NCI-H2227 (cell line): ENCODE data around the gene MSI2.

Source experiments
- DNase-seq: peaks from one replicate; lab custom pipeline; 2025; ENCODE audit not compliant: unreplicated experiment; lab: John Stamatoyannopoulos, UW

MSI2 gene

GRCh38 chr17:57313097-57313835, 56.9 kb downstream of the MSI2 start:
- DNase-seq: peak; percentile 49

GRCh38 chr17:57315061-57316015, 59.0 kb downstream of the MSI2 start:
- DNase-seq: no peak

DNA sequence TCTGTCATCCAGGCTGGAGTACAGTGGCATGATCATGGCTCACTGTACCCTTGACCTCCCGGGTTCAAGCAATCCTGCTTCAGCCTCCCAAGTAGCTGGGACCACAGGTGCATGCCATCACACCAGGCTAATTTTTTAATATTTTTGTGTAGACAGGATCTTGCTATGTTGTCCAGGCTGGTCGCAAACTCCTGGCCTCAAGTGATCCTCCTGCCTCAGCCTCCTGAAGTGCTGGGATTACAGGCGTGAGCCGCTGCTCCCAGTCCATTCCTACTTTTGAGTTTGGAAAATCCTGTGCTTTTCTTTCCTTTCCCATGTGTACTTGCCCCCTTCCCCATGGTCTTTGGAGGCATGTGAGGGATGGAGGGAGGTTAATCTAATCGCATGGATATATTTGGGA, 60.0 kb downstream of the MSI2 start:
- DNase-seq: no peak

DNA sequence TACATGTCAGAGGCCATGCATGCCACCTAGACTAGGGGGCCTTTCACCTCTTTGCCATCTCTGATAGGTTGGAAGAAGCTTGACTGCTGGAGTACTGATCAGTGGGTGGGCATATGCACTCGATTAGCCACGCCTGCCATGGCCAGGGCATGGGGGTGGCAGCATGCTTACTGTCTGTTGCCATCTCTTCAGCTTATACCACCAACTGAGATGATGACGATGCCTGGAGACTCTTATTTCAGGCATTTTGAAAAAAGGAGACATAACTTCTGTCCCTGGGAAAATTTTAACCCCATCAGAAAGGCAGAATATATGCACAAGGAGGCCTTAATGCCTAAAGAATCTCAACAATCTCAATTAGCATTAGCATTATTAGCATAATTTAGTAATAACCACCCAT, 60.8 kb downstream of the MSI2 start:
- peak; percentile 44 for DNase-seq

GRCh38 chr17:57318913-57319312, 62.6 kb downstream of the MSI2 start:
- peak; percentile 20 for DNase-seq

GRCh38 chr17:57319806-57320205, 63.5 kb downstream of the MSI2 start:
- no peak for DNase-seq

- no peak for DNase-seq
Observed at GRCh38 chr17:57323391-57323790, 67.1 kb downstream of the MSI2 start.

DNA sequence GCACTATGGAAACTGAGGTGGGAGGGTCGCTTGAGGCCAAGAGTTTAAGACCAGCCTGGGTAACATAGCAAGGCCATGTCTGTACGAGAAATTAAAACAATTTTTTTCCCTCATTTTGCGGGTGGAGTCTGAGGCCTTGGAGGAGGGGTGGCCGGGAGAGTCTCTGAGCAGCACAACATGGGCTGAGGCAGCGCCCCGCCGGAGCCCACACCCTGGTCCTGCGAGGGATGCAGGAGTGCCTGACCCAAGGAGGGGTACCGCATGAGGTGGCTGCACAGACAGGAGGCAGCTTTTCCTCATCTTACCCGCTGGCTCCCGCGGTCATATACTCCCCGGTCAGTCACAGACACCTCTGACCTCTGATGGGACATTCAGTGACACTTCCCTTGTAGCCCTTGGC, 67.7 kb downstream of the MSI2 start:
- DNase-seq: no peak

- DNase-seq: no peak
Observed at GRCh38 chr17:57324631-57325030, 68.3 kb downstream of the MSI2 start.

DNA sequence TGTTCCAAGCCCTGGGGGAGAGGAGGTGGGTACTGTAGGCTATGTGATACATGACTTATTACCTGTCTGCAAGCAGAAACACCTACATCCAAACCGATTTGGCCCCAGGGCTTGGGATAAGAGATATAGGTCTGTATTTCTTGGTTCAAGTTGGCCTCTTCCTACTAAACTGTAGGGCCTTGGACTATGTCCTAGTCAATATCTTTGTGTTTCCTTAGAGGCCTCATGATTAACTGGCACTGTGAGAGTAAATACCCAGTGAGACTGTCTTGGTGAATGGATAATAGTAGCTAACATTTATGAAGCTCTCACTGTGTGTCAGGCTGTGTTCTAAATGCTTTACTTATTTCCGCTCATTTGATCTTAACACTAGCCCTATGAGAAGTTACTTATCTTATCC, 70.0 kb downstream of the MSI2 start:
- no peak for DNase-seq

DNA sequence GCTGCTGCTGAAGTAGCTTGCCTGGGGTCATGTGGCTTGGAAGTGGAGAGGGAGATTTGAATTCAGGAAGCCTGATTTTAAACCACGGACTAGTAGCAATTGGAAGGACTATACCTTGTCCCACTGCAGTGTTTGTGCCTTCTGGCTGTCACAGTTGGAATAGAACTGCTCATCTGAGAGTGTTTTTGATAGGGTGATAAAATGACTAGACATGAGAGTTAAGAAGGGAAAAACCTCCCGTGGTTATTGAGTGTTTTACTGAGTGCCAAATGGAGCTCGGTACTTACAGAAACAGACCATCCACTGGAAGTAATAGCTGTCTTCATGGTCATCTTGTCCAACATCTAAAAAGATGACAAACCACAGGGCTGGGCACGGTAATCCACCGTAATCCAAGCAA, 70.4 kb downstream of the MSI2 start:
- no peak for DNase-seq

GRCh38 chr17:57327176-57327970, 71.0 kb downstream of the MSI2 start:
- no peak for DNase-seq

- DNase-seq: no peak
Observed at GRCh38 chr17:57328109-57328882, 72.0 kb downstream of the MSI2 start.

DNA sequence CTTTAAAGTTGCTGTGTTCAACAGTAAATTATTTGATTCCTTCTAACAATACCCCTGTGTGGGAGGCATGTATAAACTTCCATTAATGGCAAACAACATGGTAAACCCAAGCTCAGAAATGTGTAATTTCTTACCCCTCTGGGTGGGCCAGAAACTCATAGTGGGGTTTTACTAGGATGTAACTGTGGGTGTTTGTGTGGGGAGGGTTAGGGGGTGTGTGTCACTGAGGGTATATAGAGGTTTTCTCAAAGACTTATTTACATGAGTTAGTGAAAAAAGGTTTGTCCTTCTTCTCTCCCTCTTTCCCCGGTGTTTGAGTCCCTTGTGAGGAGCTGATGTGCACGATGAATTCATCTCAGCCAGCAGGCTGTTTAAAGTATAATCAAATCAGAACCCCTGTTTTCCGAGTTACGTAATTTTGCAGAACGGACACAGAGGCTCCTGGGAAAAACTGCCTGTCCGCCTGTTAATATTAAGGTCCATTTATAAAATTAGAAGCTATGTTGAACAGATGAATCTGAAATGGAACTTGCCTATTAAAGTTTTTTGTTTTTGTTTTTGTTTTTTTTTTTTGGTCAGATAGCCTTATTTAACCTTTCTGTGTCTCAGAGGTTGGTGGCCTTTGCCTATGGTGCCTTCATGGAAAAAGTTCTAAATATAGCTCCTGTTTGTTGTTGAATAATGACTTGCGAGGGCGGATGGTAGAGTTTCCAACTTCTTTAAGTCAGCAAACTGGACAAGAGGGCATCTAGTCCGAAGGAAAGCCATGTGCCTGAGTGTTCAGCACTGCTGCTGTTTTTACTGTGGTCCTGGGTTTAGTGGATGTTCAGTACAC, 73.3 kb downstream of the MSI2 start:
- DNase-seq: no peak

GRCh38 chr17:57330587-57330986, 74.3 kb downstream of the MSI2 start:
- DNase-seq: no peak

DNA sequence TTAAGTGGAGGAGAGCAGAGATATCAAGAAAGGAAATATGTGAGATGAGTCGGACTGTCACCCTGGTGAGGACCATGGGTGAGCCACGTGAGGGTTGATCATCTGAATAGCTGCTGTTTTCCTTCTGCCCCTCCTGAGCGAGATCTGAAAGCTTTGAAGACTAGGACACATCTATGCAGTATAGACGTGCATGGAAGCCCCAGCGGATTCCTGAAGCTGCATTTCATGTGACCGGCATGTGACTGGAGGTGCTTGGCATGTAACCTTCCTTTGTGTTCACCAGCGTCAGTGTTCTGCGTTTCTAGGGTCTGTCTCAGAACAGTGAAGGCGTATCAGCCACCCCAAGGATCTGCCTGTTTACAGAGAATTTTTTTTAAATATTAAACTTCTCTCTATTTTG, 75.1 kb downstream of the MSI2 start:
- DNase-seq: no peak

DNA sequence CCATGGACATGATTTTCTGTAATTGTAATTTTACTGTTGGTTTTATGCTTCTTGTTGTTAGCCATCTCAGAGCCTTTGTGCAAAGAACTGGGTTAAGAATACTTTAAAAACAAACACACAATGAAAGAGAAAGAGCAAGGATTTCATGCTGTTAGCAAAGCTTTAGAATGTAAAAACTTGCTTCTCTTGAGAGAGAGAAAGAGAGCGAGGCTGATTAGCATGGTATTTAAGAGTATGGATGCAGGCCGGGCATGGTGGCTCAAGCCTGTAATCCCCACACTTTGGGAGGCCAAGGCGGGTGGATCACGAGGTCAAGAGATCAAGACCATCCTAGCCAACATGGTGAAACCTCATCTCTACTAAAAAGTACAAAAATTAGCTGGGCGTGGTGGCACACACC, 76.2 kb downstream of the MSI2 start:
- DNase-seq: no peak

- DNase-seq: no peak
Observed at GRCh38 chr17:57335195-57335792, 79.0 kb downstream of the MSI2 start.

- no peak for DNase-seq
Observed at GRCh38 chr17:57337390-57337789, 81.1 kb downstream of the MSI2 start.
